ENCODE measurements around the gene NBPF3. TPM values are rescaled to one million over a fixed set of nuclear protein-coding genes. Genes with fewer than 3 reads are reported as not detected.
"Not testable (repeated sequence)": the region's sequence is repeated elsewhere in the genome, so short reads cannot be mapped to it uniquely, and the experiment has no call there.

NBPF3 gene
- total RNA-seq, 4 donors from 2014 or later, result 8.2 to 12.0 (median 9.2) TPM

DNA sequence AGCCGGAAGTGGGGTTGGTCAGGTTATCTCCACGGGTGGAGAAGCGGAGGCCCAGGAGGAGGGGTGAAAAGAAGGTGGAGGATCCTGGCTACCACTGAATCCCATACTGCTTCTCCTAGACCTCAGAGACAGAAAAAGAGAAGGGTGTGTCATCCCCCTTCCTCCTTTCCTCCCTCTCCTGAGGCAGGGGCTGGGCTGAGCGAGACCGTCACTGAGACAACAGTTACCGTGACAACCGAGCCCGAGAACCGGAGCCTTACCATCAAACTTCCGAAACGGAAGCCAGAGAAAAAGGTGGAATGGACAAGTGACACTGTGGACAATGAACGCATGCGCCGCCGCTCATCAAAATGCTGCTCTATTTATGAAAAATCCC is 42.1 kb upstream of the NBPF3 start:
- Histone ChIP-seq H3K9me3 (no peaks in the 10 kb centered on the region), H3K4me3 (no peak overlapping the region), H3K27me3 (peaks cover 4% of the 10 kb centered on the region), H3K36me3 (no peaks in the 10 kb centered on the region), H3K27ac (no peak overlapping the region), H3K4me1 (no peaks in the 10 kb centered on the region)
- no peak for DNase-seq (ENCODE audit: low spot score in 2 of 2)
- WGBS, result 44% methylated on average over 15 of the region's 15 CpGs
- TF ChIP-seq POLR2AphosphoS5 (IDR thresholded peaks at IDR 0.05) (no peak), EP300 (IDR thresholded peaks at IDR 0.05) (no peak), POLR2A (IDR thresholded peaks at IDR 0.05) (no peak)
- TF ChIP-seq, protein P1, sequence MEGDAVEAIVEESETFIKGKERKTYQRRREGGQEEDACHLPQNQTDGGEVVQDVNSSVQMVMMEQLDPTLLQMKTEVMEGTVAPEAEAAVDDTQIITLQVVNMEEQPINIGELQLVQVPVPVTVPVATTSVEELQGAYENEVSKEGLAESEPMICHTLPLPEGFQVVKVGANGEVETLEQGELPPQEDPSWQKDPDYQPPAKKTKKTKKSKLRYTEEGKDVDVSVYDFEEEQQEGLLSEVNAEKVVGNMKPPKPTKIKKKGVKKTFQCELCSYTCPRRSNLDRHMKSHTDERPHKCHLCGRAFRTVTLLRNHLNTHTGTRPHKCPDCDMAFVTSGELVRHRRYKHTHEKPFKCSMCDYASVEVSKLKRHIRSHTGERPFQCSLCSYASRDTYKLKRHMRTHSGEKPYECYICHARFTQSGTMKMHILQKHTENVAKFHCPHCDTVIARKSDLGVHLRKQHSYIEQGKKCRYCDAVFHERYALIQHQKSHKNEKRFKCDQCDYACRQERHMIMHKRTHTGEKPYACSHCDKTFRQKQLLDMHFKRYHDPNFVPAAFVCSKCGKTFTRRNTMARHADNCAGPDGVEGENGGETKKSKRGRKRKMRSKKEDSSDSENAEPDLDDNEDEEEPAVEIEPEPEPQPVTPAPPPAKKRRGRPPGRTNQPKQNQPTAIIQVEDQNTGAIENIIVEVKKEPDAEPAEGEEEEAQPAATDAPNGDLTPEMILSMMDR (IDR thresholded peaks at IDR 0.05), result no peak

DNA sequence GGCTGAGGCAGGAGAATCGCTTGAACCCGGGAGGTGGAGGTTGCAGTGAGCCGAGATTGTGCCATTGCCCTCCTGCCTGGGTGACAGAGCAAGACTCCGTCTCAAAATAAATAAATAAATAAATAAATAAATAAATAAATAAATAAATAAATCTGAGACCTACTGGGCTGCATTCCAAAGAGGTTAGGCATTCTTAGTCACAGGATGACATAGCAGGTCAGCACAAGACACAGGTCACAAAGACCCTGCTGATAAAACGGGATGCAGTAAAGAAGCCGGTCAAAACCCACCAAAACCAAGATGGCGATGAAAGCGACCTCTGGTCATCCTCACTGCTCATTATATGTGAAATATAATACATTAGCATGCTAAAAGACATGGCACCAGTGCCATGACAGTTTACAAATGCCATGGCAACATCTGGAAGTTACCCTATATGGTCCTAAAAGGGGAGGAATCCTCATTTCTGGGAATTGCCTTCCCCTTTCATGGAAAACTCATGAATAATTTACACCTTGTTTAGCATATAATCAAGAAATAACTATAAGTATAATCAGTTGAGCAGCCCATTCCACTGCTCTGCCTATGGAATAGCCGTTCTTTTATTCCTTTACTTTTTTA is 38.1 kb upstream of the NBPF3 start:
- 89% methylated on average over 9 of the region's 9 CpGs for WGBS
- H3K36me3 ChIP-seq; H3K4me3 ChIP-seq; H3K4me1 ChIP-seq; DNase-seq (ENCODE audit: low spot score in 2 of 2); H3K9me3 ChIP-seq; H3K27me3 ChIP-seq; H3K27ac ChIP-seq: not testable (repeated sequence)

DNA sequence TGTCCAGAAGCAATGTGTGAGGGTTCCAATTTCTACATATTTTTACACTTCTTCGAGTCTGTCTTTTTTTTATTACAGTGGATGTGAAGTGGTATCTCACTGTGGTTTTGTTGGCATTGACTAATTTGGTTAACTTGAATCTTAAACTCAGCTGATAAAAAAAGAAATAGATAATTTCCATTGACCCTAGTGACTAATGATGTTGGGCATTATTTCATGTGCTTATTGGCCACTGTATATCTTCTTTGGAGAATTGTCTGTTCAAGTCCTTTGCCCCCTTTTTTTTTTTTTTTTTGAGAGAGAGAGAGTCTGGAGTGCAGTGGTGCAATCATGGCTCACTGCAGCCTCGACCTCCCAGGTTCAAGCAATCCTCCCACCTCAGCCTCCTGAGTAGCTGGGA is 33.3 kb upstream of the NBPF3 start:
- Histone ChIP-seq H3K36me3 (no peaks in the 10 kb centered on the region), H3K4me3 (no peak overlapping the region), H3K27ac (no peak overlapping the region), H3K4me1 (no peaks in the 10 kb centered on the region), H3K27me3 (peaks cover 5% of the 10 kb centered on the region), H3K9me3 (no peaks in the 10 kb centered on the region)
- 57% methylated on average over 2 of the region's 2 CpGs for WGBS
- DNase-seq (ENCODE audit: low spot score in 2 of 2), result no peak
- TF ChIP-seq EP300 (IDR thresholded peaks at IDR 0.05) (no peak), POLR2AphosphoS5 (IDR thresholded peaks at IDR 0.05) (no peak), POLR2A (IDR thresholded peaks at IDR 0.05) (no peak)
- TF ChIP-seq, protein P1 (IDR thresholded peaks at IDR 0.05), result no peak

DNA sequence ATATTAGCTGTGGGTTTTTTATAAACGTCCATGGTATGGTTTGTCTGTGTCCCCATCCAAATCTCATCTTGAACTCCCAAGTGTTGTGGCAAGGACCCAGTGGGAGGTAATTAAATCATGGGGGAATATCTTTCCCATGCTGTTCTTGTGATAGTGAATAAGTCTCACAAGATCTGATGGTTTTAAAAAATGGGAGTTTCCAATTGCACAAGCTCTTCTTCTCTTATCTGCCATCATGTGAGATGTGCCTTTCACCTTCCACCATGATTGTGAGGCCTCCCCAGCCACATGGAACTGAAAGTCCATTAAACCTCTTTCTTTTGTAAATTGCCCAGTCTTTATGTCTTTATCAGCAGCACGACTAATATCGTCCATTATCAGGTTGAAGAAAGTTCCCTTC is 30.0 kb upstream of the NBPF3 start:
- H3K4me1 ChIP-seq; H3K9me3 ChIP-seq; H3K36me3 ChIP-seq; H3K27me3 ChIP-seq; DNase-seq (ENCODE audit: low spot score in 2 of 2); H3K27ac ChIP-seq; H3K4me3 ChIP-seq: not testable (repeated sequence)
- 76% methylated on average over 3 of the region's 3 CpGs for WGBS

DNA sequence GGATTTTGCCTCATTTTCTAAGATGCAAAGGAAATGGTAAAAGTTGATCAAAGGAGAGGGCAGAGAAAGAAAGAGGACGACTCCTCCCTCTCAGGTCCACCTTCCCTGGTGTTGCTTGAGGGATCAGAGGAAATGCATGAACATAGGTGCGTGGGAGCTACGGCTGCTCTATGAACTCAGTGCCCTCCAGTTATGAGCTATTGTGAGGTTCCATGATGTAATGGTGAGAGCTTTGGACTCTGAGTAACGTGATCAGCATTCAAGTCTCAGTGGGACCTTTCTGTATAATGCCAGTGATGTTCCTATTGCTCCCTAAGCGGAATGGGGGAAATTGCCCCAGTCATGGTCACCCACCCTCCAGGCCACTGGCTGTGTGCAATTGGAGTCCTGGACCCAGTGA is 25.9 kb upstream of the NBPF3 start:
- no peaks in the 10 kb centered on the region for H3K36me3 ChIP-seq

DNA sequence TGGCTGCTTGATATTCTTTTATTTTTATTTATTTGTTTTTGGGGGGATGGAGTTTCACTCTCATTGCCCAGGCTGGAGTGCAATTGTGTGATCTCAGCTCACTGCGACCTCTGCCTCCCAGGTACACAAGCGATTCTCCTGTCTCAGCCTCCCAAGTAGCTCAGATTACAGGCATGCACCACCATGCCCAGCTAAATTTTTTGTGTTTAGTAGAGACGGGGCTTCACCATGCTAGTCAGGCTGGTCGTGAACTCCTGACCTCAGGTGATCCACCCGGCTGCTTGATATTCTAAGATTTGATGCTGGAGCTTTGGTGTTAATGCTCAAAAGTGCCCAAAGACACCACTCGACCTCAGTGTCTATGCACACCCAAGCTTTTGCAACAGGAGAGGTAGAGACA is 19.6 kb upstream of the NBPF3 start:
- H3K4me3 ChIP-seq; H3K27me3 ChIP-seq; H3K9me3 ChIP-seq; DNase-seq (ENCODE audit: low spot score in 2 of 2); H3K4me1 ChIP-seq; H3K36me3 ChIP-seq; H3K27ac ChIP-seq: not testable (repeated sequence)
- 83% methylated on average over 6 of the region's 6 CpGs for WGBS

More for the DNA sequence above, 25.9 kb upstream of the NBPF3 start:
- H3K4me3 ChIP-seq, result no peak overlapping the region
- TF ChIP-seq EP300 (IDR thresholded peaks at IDR 0.05) (no peak), POLR2AphosphoS5 (IDR thresholded peaks at IDR 0.05) (no peak), POLR2A (IDR thresholded peaks at IDR 0.05) (no peak)
- TF ChIP-seq, protein P1 (IDR thresholded peaks at IDR 0.05), result no peak
- no peaks in the 10 kb centered on the region for H3K4me1 ChIP-seq
- H3K27me3 ChIP-seq, result no peaks in the 10 kb centered on the region
- 73% methylated on average over 4 of the region's 5 CpGs for WGBS
- no peaks in the 10 kb centered on the region for H3K9me3 ChIP-seq
- DNase-seq (ENCODE audit: low spot score in 2 of 2), result no peak
- no peak overlapping the region for H3K27ac ChIP-seq

DNA sequence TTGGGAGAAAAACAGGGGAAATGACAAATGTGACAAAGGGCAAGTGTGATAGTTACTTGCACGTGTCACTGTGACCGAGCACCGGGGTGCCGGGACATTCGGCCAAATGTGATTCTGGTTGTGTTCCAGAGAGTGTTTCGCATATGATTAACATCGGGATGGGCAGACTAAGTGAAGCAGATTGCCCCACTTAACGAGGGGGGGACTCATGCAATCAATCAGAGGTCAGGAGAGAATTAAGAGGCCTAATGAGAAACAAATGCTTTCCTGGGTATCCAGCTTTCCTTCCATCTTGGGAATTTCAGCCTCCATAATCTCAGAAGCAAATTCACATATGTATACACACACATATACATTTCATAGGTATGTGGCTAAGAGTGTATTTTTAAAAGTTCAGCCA is 18.6 kb upstream of the NBPF3 start:
- H3K4me3 ChIP-seq; H3K9me3 ChIP-seq; H3K36me3 ChIP-seq; H3K4me1 ChIP-seq; H3K27ac ChIP-seq; H3K27me3 ChIP-seq; DNase-seq (ENCODE audit: low spot score in 2 of 2): not testable (repeated sequence)
- WGBS, result 45% methylated on average over 8 of the region's 8 CpGs

DNA sequence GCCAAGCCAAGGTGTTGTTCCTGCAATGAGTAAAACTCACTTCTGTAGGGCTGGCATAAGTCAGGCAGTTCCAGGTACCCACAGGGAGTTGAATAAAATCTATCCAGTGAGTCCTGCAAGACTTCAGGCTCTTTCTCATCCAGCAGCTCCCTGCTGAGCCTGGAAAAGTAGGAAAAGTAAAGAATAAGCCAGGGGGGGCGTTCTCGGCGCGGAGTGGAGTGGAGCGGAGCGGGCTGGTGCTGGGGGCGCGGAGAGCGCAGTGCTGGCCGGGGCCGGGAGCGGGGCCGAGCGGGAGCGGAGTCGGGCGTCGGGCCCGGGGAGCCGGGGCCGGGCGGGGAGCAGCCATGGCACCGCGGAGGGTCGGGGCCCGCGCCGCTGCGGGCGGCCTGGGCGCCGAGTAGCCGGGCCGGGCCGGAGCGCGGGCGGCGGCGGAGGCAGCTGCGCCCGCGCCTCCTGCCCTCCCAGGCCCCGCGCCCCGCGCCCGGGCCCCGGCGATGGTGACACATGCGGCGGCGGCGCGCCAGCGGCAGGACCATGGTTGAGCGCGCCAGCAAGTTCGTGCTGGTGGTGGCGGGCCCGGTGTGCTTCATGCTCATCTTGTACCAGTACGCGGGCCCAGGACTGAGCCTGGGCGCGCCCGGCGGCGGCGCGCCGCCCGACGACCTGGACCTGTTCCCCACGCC is 12.0 kb upstream of the NBPF3 start:
- not testable (repeated sequence) for H3K4me1 ChIP-seq; H3K27ac ChIP-seq; DNase-seq (ENCODE audit: low spot score in 2 of 2); H3K36me3 ChIP-seq; H3K9me3 ChIP-seq; H3K27me3 ChIP-seq
- 30% methylated on average over 9 of the region's 74 CpGs for WGBS
- peak overlapping the region; percentile 18 for H3K4me3 ChIP-seq

DNA sequence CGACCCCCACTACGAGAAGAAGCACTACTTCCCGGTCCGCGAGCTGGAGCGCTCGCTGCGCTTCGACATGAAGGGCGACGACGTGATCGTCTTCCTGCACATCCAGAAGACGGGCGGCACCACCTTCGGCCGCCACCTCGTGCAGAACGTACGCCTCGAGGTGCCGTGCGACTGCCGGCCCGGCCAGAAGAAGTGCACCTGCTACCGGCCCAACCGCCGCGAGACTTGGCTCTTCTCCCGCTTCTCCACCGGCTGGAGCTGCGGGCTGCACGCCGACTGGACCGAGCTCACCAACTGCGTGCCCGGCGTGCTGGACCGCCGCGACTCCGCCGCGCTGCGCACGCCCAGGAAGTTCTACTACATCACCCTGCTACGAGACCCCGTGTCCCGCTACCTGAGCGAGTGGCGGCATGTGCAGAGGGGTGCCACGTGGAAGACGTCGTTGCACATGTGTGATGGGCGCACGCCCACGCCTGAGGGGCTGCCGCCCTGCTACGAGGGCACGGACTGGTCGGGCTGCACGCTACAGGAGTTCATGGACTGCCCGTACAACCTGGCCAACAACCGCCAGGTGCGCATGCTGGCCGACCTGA is 11.4 kb upstream of the NBPF3 start:
- WGBS, result 56% methylated on average over 18 of the region's 66 CpGs
- not testable (repeated sequence) for H3K27ac ChIP-seq, H3K27me3 ChIP-seq

DNA sequence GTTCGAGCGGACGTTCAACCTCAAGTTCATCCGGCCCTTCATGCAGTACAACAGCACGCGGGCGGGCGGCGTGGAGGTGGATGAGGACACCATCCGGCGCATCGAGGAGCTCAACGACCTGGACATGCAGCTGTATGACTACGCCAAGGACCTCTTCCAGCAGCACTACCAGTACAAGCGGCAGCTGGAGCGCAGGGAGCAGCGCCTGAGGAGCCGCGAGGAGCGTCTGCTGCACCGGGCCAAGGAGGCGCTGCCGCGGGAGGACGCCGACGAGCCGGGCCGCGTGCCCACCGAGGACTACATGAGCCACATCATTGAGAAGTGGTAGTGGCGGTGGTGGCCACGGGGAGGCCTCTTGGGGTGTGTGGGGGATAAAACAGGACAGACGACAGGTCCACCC is 10.7 kb upstream of the NBPF3 start:
- H3K27me3 ChIP-seq; H3K27ac ChIP-seq; H3K4me1 ChIP-seq; H3K4me3 ChIP-seq; H3K36me3 ChIP-seq; H3K9me3 ChIP-seq; DNase-seq (ENCODE audit: low spot score in 2 of 2): not testable (repeated sequence)
- WGBS, result 98% methylated on average over 7 of the region's 34 CpGs

More for the DNA sequence above, 11.4 kb upstream of the NBPF3 start:
- not testable (repeated sequence) for H3K36me3 ChIP-seq; DNase-seq (ENCODE audit: low spot score in 2 of 2); H3K4me1 ChIP-seq; H3K9me3 ChIP-seq
- peak overlapping the region; percentile 18 for H3K4me3 ChIP-seq
